ENCODE data around the gene IL36B.
"Not testable (repeated sequence)": the region's sequence is repeated elsewhere in the genome, so short reads cannot be mapped to it uniquely, and the experiment has no call there.

Gene IL36B

GRCh38 chr2:113052396-113052917, at the start of gene IL36B:
TSS of gene IL36B (minus strand) at chr2:113052867.
- DNase-seq: no peak

GRCh38 chr2:113102133-113102532, 49.5 kb upstream of the IL36B start:
- DNase-seq: no peak

- no peak for DNase-seq
Measured at GRCh38 chr2:113098532-113098931, 45.9 kb upstream of the IL36B start.

GRCh38 chr2:113098041-113098440, 45.4 kb upstream of the IL36B start:
- DNase-seq: no peak

GRCh38 chr2:113096842-113097618, 44.4 kb upstream of the IL36B start:
- not testable (repeated sequence) for DNase-seq

GRCh38 chr2:113096306-113096705, 43.6 kb upstream of the IL36B start:
- not testable (repeated sequence) for DNase-seq

GRCh38 chr2:113093613-113093977, 40.9 kb upstream of the IL36B start:
- no peak for DNase-seq

GRCh38 chr2:113092864-113093612, 40.4 kb upstream of the IL36B start:
- no peak for DNase-seq

- DNase-seq: no peak
Measured at GRCh38 chr2:113091231-113091896, 38.7 kb upstream of the IL36B start.

- DNase-seq: no peak
Measured at GRCh38 chr2:113089916-113090315, 37.2 kb upstream of the IL36B start.

- DNase-seq: no peak
Measured at GRCh38 chr2:113088213-113088992, 35.7 kb upstream of the IL36B start.

- no peak for DNase-seq
Measured at GRCh38 chr2:113085542-113085941, 32.9 kb upstream of the IL36B start.

- no peak for DNase-seq
Measured at GRCh38 chr2:113084249-113085000, 31.8 kb upstream of the IL36B start.

GRCh38 chr2:113083296-113083695, 30.6 kb upstream of the IL36B start:
- peak in 1 of 2 experiments; percentile 43 for DNase-seq

- no peak for DNase-seq
Measured at GRCh38 chr2:113081488-113082210, 29.0 kb upstream of the IL36B start.

GRCh38 chr2:113080134-113080533, 27.5 kb upstream of the IL36B start:
- peak; percentile 79 to 83 for DNase-seq

GRCh38 chr2:113079131-113079530, 26.5 kb upstream of the IL36B start:
- DNase-seq: no peak

- DNase-seq: no peak
Measured at GRCh38 chr2:113078350-113078839, 25.7 kb upstream of the IL36B start.

GRCh38 chr2:113077921-113078320, 25.3 kb upstream of the IL36B start:
- DNase-seq: no peak

- DNase-seq: no peak
Measured at GRCh38 chr2:113076954-113077669, 24.4 kb upstream of the IL36B start.
